ENCODE data around the gene FAM168A.
A peak's percentile ranks its signal among the peaks of the same experiment; 100 is the strongest.

FAM168A gene

GRCh38 chr11:73420136-73420535 is 177.8 kb downstream of the FAM168A start:
- no peak for DNase-seq

GRCh38 chr11:73416786-73417185 is 181.1 kb downstream of the FAM168A start:
- no peak for DNase-seq

DNA sequence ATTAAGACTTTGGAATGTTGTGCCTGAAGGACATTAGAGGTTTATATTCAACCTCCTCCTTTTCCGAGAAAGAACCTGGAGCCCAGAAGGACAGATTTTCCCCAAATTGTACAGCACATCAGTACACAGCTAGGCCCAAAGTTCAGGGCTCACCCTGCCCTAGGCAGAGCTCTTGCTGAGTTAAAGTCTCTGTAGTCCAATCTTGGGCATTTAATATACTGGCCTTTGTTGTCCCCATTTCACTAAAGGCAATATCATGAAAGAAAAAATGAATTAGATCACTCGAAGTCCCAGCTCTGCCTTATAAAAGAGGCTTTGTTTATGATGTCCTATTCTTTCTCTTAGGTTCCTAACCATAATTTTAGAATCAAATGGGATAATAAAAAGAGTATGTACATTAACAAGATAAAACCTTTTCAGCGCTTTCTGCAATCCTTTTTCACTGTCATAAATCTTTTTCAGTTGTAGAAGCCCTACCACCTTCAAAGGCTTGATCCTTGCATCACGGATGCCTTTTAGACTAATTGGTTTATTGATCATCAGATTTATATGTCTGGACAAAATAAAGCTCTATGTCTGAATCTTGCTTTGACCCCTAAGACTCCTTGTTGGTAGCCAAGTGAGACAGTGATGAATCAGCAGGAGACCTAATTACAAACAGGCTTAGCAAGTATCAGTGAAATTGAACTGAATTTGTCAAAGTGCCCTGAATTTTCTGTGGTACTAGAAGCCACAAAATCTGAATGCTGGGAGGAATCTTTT is 181.9 kb downstream of the FAM168A start:
- DNase-seq = no peak

DNA sequence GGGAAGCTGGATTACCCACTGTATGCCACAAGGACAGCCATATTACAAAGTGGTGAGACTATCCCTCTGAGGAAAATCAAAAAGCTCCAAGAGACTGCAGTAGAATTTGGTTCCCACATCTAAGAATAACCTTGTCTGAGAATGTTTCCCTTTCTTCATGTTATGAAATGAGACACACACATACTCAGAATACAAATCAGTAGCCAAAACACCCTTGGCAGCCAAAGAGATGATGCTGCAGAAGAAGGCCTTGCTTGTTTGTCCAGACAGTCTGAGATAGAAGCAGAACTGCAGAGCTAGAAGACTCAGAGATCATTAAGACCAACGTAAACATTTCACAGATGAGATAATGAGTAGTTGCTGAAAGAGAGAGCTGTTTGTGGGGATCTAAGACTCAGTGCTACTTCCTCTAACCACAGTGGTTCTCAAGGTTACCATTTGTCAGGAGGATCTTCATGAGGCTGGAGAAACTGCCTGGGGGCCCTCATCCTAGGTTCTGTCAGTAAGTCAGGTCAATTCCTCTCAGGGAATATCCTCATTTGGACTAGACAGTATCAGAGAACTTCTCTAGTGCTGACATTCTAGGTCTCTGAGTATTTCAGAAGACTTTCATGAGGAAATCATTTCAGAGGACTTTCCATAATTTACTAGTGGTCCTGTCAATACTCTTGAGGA is 182.8 kb downstream of the FAM168A start:
- DNase-seq = peak; percentile 22

- DNase-seq = no peak
Observed at GRCh38 chr11:73413256-73413655, 184.7 kb downstream of the FAM168A start.

DNA sequence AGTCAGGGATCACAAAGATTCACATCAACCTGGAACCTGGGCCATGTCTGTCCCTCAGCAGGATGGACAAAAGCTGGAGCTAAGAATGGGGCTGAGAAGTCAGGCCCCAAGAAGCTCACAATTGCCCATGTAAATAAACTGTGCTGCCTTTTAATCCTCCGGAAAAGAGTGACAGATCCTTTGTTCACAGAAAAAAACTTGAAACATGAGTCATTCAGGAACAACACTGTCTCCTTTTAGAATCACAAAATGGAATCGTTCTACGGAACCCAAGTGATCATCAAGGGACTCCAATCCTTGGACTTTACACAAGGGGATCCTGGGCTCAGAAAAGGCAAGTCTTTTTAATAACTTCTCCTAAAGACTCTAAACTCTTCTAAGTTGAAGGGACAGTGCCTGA is 185.6 kb downstream of the FAM168A start:
- DNase-seq = no peak

DNA sequence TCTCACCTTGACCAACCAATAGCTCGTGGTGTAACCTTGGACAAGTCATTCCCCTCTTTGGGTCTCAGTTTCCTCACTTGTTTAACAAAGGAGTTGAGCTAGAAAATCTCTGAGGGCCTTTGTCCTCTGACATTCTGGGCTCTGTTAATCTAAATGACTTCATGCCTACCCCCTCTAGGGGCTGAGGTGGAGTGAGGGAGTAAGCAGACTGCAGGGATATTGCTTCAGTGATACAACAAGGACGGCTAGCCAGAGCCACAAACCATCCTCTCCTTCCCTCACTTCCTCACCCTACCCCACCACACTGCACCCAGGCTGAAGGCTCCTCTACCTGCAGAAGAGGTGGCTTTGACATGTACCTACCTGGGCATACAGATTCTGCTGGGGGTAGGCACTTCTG is 186.9 kb downstream of the FAM168A start:
- no peak for DNase-seq

DNA sequence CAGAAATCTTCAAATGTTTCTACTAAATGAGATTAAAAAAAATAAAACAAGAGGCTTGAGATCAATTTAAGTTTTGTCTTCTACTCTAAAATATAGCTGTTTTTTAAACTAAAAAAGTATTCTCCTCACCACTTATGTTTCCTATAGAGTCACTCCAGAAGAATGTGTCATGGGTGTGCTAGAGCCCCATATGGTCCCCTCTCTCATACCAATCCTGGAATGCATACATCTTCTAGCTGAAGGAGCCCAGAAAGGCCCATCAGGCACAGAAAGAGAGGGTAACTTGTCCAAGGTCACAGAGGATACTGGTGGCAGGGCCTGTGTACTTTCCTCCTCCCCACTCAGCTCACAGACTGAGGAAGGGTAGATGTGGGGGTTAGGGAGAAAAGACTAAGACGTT is 187.3 kb downstream of the FAM168A start:
- no peak for DNase-seq

DNA sequence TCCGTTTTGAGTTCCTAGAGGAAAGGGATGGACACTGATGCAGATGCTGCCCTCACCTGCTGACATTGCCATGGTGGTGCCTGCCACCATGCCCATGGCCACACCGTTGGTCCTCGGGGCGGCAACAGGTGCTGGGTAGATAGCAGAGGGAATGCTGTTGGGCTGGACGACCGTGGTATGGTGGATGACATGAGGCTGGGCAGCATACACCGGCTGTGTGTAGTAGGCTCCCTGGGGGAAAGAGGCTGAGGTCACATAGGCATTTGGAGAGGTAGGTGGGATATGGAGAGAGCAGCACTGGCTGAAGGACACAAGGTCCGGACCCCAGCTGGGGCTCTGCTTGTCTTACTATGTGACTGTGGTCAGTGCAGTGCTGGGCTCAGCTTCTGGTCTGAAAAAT is 188.5 kb downstream of the FAM168A start:
- DNase-seq = no peak

- no peak for DNase-seq
Observed at GRCh38 chr11:73406619-73407018, 191.3 kb downstream of the FAM168A start.

GRCh38 chr11:73406131-73406530 is 191.8 kb downstream of the FAM168A start:
- no peak for DNase-seq

DNA sequence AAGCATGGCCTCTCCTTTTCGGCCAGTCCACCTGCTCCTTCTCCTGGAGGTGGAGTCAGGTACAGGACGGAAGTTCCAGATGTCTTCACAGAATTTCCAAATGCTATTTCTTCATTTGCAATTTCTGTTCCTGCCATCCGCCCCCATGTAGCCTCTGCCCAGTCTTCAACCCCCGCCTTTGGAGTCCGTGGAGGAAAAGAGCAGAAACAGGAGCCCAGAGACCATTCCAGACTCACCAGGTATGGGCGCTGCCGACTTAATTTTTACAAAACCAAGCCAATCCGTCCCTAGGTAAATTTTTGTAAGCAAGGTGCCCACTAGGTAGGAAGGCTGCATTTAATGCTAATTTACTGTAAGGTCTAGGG is 192.8 kb downstream of the FAM168A start:
- DNase-seq = no peak

DNA sequence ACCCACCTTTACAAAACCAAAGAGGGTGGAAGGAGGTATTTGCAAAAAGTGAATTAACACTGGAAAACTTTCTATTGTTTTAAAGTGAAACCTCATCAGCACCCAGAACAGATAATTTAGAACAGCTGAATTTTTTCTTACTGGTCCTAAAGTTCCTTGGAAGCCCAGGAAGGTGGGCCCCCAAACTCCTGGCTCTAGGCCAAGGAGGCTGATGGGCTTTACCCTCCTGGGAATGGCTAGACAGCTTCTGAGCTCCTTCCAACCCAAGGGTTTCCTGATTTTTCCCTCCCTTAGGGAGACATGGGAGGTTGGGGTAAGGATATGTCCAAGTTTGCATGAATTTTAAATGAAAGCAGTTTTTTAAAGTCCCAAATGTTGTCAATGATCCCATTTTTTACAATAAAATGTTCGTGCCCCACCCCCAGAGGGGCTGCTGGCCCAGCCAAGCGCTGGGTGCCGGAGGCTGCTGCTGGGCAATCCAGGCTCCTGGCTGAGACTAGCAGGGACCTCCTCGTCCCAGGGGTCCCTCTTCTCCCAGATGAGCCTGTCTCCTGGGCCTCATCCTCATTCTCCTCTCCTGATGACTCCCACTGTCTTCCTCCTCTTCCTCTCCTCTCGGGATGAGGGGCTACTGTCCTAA is 193.3 kb downstream of the FAM168A start:
- no peak for DNase-seq

- DNase-seq = no peak
Observed at GRCh38 chr11:73404048-73404447, 193.9 kb downstream of the FAM168A start.

DNA sequence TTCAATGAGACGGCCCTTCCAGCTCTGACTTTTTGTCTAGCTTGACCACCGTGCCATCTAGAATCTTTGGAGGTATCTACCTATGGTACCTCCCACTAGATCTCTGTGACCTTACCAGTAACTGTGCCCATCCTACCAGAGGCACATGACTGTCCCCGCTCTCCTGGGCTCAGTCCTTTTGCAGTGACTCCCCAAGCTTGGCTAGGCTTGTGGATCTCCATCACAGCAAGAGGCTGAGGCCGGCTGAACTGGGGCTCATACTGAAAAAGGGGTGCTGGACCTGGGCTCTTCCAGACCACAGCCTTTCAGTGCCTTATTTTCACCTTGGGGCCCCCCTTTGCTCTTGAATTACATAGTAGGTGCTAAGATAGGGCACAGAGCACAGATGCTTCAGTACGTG is 194.4 kb downstream of the FAM168A start:
- DNase-seq = no peak

DNA sequence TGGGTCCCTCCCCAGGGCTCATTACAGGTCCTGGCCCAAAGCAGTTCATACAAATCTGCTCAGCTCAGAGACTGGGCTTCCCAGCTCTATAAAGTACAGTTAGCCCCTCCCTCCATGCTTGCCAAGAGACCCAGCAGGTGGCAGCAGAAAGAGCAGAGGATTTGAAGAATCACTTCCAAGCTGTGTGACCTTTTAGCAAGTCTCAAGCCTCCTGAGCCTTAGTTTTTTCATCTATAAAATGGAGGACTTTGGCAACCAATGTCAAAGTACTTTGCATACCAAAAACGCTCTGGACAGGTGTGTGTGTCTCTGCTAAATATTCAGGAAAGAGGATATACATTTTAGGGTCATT is 195.1 kb downstream of the FAM168A start:
- no peak for DNase-seq

- no peak for DNase-seq
Observed at GRCh38 chr11:73401924-73402833, 195.7 kb downstream of the FAM168A start.

- no peak for DNase-seq
Observed at GRCh38 chr11:73401217-73401923, 196.5 kb downstream of the FAM168A start.

GRCh38 chr11:73400293-73400692 is 197.6 kb downstream of the FAM168A start:
- DNase-seq = no peak

- DNase-seq = no peak
Observed at GRCh38 chr11:73399636-73400035, 198.3 kb downstream of the FAM168A start.

DNA sequence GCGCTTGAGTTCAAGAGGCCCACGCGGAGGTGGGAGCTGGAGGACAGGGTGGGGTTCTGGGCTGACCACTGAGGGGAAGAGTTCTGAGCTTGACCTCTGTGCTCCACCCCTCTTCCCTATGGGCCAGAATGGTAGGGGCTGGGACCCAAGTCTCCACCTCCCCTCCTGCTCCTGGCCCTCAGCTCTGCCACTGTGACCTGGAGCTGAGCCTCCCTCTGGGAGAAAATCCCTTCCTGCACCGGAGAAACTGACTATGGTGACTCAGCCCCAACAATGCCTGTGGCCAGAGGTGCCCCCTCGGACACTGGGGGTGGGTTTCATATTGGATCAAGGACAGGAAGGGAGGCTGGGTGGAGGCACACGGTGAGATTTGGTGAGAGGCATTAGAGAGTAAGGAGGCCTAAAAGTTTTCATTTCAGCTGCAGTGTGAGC is 198.7 kb downstream of the FAM168A start:
- no peak for DNase-seq

GRCh38 chr11:73398721-73399120 is 199.2 kb downstream of the FAM168A start:
- DNase-seq = no peak

DNA sequence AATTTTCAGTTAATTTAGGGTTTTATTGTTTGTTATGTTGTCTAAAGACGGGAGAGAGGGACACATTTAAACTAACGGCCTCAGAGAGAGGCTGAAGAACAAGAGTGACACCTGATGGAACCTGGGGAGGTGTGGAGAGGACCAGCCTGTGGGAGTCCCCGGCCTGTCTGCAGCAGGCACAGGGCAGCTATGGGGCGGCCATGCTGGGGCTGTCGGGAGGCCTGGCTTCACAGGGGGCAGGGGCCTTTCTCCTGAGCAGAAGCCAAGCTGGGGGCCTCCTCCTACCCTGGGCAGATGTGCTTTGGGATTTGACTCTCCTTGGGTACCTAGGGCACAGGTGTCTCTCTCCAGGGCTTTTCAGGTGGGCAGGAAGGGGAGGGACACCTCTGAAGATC is 199.8 kb downstream of the FAM168A start:
- DNase-seq = no peak

Data from activated CD4-positive, alpha-beta T cell treated with anti-CD3 and anti-CD28 coated beads, Interleukin-2, Interleukin-6, amounts not matched to agents 100 ng/mL and 50 ng/mL, durations not matched to agents 16 hours and 8 hours (primary cell).